Measurements from ENCODE around the gene MPHOSPH9.

GRCh38 chr12:123127182-123127495 lies 105.8 kb downstream of the MPHOSPH9 start:
- no peak for TF ChIP-seq CTCF (IDR thresholded peaks at IDR 0.05)
- no peak for TF ChIP-seq POLR2A (IDR thresholded peaks at IDR 0.05)

All from thyroid gland (tissue), 4 donors.